ENCODE measurements around the gene PI4KB.

The PI4KB gene

DNA sequence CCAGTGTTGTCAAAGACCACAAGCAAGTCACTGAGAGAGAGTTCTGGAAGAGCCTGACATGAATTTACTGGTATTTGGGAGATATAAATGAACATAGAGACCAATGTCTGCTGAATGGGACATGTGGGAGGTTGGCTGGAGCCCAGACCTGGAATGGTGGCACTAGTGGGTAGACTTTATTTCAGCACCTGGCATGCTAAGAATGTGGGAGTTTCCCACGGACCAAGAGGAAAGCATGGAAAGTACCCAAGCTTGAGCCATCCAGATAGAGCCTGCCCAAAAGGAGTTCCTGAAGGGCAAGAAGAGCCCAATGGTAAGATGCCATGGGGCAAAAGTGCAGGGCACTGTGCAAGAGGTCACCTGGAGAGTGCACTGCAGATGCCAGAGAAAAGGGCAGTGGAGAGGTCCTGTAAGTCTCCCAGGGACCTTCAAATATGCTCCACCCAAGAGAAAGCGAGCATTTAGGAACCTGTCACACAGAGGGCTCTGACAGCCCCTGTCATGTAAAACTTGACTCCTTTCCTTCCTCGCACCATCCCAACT lies 53.2 kb downstream of the PI4KB start:
- Histone ChIP-seq H2BK5ac (ENCODE audit: low read length) (no peak overlapping the region), H3K23ac (ENCODE audit: low read depth, low read length, poor library complexity) (no peak overlapping the region), H3K18ac (ENCODE audit: low read length) (no peak overlapping the region), H3K4me1 (ENCODE audit: control insufficient read depth in 2 of 2, insufficient read depth in 1 of 2, low read depth in 1 of 2, low read length in 2 of 2) (no peaks in the 10 kb centered on the region), H3K79me1 (ENCODE audit: low read depth, low read length) (no peaks in the 10 kb centered on the region), H3K27ac (replicated peaks; ENCODE audit: low read length) (no peak overlapping the region), H2AK5ac (ENCODE audit: low read depth, low read length) (no peak overlapping the region), H3K9ac (ENCODE audit: low read depth, low read length, poor library complexity) (no peak overlapping the region), H3K4me3 (ENCODE audit: low read length in 2 of 2) (no peak overlapping the region), H2BK15ac (ENCODE audit: low read length) (no peak overlapping the region), H3K27me3 (ENCODE audit: control insufficient read depth in 3 of 3, insufficient read depth in 3 of 3, low read depth in 1 of 3, low read length in 3 of 3) (no peaks in the 10 kb centered on the region), H3K9me3 (replicated peaks in 1 of 2; ENCODE audit: control insufficient read depth in 2 of 2, insufficient read depth in 1 of 2, low read depth in 1 of 2, low read length in 2 of 2) (no peaks in the 10 kb centered on the region), H2BK12ac (ENCODE audit: low read length) (no peak overlapping the region), H3K14ac (ENCODE audit: low read length) (no peak overlapping the region), H4K8ac (ENCODE audit: low read depth, low read length) (no peak overlapping the region), H3K4ac (ENCODE audit: low read length) (no peak overlapping the region), H2BK120ac (ENCODE audit: low read depth, low read length) (no peak overlapping the region), H3K36me3 (replicated peaks in 1 of 2; ENCODE audit: control insufficient read depth in 2 of 2, insufficient read depth in 2 of 2, low read length in 2 of 2) (peaks cover 2 to 13% of the 10 kb centered on the region in 2 donors), H2AFZ (ENCODE audit: low read length) (no peak overlapping the region), H4K91ac (ENCODE audit: low read depth, low read length, poor library complexity) (no peak overlapping the region), H3K4me2 (ENCODE audit: insufficient read depth, low read length, poor library complexity, severe bottlenecking) (no peak overlapping the region)
- no peak for DNase-seq (ENCODE audit: low spot score)
- WGBS, 2 donors (ENCODE audit: extremely low coverage in 2 of 2, insufficient read length in 2 of 2, insufficient replicate concordance in 1 of 2) = no CpG with 5 or more reads among the region's 3 CpGs

DNA sequence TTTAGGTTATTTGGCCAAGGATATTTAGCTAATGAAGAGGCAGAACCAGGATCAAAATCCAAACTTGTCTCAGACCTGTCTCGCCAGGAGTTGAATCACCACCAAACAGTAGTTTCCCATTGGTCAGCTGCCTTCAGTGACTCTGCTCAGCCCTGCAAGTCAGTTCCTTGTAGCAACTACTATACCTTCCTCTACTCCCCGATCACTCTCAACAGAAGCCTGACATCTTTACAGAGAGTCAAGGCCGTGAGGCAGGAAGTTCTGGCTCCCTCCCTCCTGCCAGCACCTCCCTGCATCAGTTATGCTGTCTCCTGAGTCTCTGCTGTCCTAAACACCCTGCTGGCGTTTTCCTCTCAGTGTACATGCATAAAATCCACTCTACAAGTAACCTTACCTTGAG lies 59.5 kb downstream of the PI4KB start:
- no peak overlapping the region for H2BK15ac ChIP-seq (ENCODE audit: low read length)
- H2AFZ ChIP-seq (ENCODE audit: low read length) = no peak overlapping the region
- H3K23ac ChIP-seq (ENCODE audit: low read depth, low read length, poor library complexity) = no peak overlapping the region
- H4K8ac ChIP-seq (ENCODE audit: low read depth, low read length) = no peak overlapping the region
- no peak overlapping the region for H3K9ac ChIP-seq (ENCODE audit: low read depth, low read length, poor library complexity)
- H3K4me3 ChIP-seq (ENCODE audit: low read length in 2 of 2) = peak overlapping the region in 1 of 2 donors; percentile 30
- H3K27ac ChIP-seq (replicated peaks; ENCODE audit: low read length) = no peak overlapping the region
- H3K36me3 ChIP-seq (replicated peaks in 1 of 2; ENCODE audit: control insufficient read depth in 2 of 2, insufficient read depth in 2 of 2, low read length in 2 of 2) = peaks cover 28 to 72% of the 10 kb centered on the region in 2 donors
- H3K9me3 ChIP-seq (replicated peaks in 1 of 2; ENCODE audit: control insufficient read depth in 2 of 2, insufficient read depth in 1 of 2, low read depth in 1 of 2, low read length in 2 of 2) = no peaks in the 10 kb centered on the region
- H2BK12ac ChIP-seq (ENCODE audit: low read length) = no peak overlapping the region
- H3K4me1 ChIP-seq (ENCODE audit: control insufficient read depth in 2 of 2, insufficient read depth in 1 of 2, low read depth in 1 of 2, low read length in 2 of 2) = no peaks in the 10 kb centered on the region
- H2AK5ac ChIP-seq (ENCODE audit: low read depth, low read length) = no peak overlapping the region
- H4K91ac ChIP-seq (ENCODE audit: low read depth, low read length, poor library complexity) = no peak overlapping the region
- no peak overlapping the region for H3K4ac ChIP-seq (ENCODE audit: low read length)
- no peak overlapping the region for H2BK5ac ChIP-seq (ENCODE audit: low read length)
- no peaks in the 10 kb centered on the region for H3K27me3 ChIP-seq (ENCODE audit: control insufficient read depth in 3 of 3, insufficient read depth in 3 of 3, low read depth in 1 of 3, low read length in 3 of 3)
- no peak for DNase-seq (ENCODE audit: low spot score)
- no peaks in the 10 kb centered on the region for H3K79me1 ChIP-seq (ENCODE audit: low read depth, low read length)
- no peak overlapping the region for H3K4me2 ChIP-seq (ENCODE audit: insufficient read depth, low read length, poor library complexity, severe bottlenecking)
- no peak overlapping the region for H2BK120ac ChIP-seq (ENCODE audit: low read depth, low read length)
- WGBS, 2 donors (ENCODE audit: extremely low coverage in 2 of 2, insufficient read length in 2 of 2, insufficient replicate concordance in 1 of 2) = no CpG with 5 or more reads among the region's 4 CpGs
- no peak overlapping the region for H3K14ac ChIP-seq (ENCODE audit: low read length)
- H3K18ac ChIP-seq (ENCODE audit: low read length) = no peak overlapping the region

DNA sequence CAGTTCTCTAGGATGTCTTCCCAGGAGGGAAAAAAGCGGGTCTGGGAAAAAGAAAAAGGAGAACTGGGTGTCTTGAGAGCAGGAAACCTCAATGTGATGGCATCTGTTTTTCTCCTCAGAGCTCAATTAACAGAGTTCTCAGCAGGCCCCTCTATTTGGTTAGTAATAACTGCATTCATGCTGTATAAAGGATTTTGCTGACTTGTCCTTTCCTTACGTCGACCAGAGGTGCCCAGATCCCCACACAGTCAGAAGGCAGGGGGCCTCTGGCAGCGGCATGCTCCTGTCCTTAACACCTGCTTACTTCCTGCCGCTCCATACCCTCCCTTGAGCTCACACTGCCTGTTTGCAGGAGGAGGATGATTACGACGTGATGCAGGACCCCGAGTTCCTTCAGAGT lies 60.4 kb downstream of the PI4KB start:
- H3K18ac ChIP-seq (ENCODE audit: low read length) = no peak overlapping the region
- H2AFZ ChIP-seq (ENCODE audit: low read length) = no peak overlapping the region
- peaks cover 2% of the 10 kb centered on the region for H3K79me1 ChIP-seq (ENCODE audit: low read depth, low read length)
- H3K4ac ChIP-seq (ENCODE audit: low read length) = no peak overlapping the region
- peak overlapping the region; percentile 22 for H2BK12ac ChIP-seq (ENCODE audit: low read length)
- H3K23ac ChIP-seq (ENCODE audit: low read depth, low read length, poor library complexity) = no peak overlapping the region
- no peak overlapping the region for H2BK120ac ChIP-seq (ENCODE audit: low read depth, low read length)
- DNase-seq (ENCODE audit: low spot score) = no peak
- H3K14ac ChIP-seq (ENCODE audit: low read length) = no peak overlapping the region
- H3K27me3 ChIP-seq (ENCODE audit: control insufficient read depth in 3 of 3, insufficient read depth in 3 of 3, low read depth in 1 of 3, low read length in 3 of 3) = no peaks in the 10 kb centered on the region
- no peaks in the 10 kb centered on the region for H3K4me1 ChIP-seq (ENCODE audit: control insufficient read depth in 2 of 2, insufficient read depth in 1 of 2, low read depth in 1 of 2, low read length in 2 of 2)
- H4K8ac ChIP-seq (ENCODE audit: low read depth, low read length) = no peak overlapping the region
- H3K36me3 ChIP-seq (replicated peaks in 1 of 2; ENCODE audit: control insufficient read depth in 2 of 2, insufficient read depth in 2 of 2, low read length in 2 of 2) = peaks cover 31 to 81% of the 10 kb centered on the region in 2 donors
- no peak overlapping the region for H3K4me2 ChIP-seq (ENCODE audit: insufficient read depth, low read length, poor library complexity, severe bottlenecking)
- H3K4me3 ChIP-seq (ENCODE audit: low read length in 2 of 2) = no peak overlapping the region
- H3K27ac ChIP-seq (replicated peaks; ENCODE audit: low read length) = no peak overlapping the region
- no CpG with 5 or more reads among the region's 8 CpGs for WGBS, 2 donors (ENCODE audit: extremely low coverage in 2 of 2, insufficient read length in 2 of 2, insufficient replicate concordance in 1 of 2)
- H2AK5ac ChIP-seq (ENCODE audit: low read depth, low read length) = no peak overlapping the region
- no peak overlapping the region for H4K91ac ChIP-seq (ENCODE audit: low read depth, low read length, poor library complexity)
- no peak overlapping the region for H2BK15ac ChIP-seq (ENCODE audit: low read length)
- H2BK5ac ChIP-seq (ENCODE audit: low read length) = no peak overlapping the region
- no peaks in the 10 kb centered on the region for H3K9me3 ChIP-seq (replicated peaks in 1 of 2; ENCODE audit: control insufficient read depth in 2 of 2, insufficient read depth in 1 of 2, low read depth in 1 of 2, low read length in 2 of 2)
- no peak overlapping the region for H3K9ac ChIP-seq (ENCODE audit: low read depth, low read length, poor library complexity)

DNA sequence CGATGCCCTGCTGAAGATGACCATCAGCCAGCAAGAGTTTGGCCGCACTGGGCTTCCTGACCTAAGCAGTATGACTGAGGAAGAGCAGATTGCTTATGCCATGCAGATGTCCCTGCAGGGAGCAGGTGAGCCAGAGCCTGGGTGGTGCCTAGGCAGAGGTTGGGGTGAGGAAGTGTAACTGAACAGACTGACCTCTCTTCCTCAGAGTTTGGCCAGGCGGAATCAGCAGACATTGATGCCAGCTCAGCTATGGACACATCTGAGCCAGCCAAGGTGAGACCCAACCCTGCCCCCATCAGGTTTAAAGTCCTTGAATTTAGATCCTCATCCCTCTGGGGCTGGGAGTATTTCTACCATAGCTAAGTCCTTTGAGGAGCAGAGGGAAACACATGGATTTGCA lies 60.9 kb downstream of the PI4KB start:
- WGBS, 2 donors (ENCODE audit: extremely low coverage in 2 of 2, insufficient read length in 2 of 2, insufficient replicate concordance in 1 of 2) = no CpG with 5 or more reads among the region's 3 CpGs

More for the DNA sequence above, 60.9 kb downstream of the PI4KB start:
- no peaks in the 10 kb centered on the region for H3K9me3 ChIP-seq (replicated peaks in 1 of 2; ENCODE audit: control insufficient read depth in 2 of 2, insufficient read depth in 1 of 2, low read depth in 1 of 2, low read length in 2 of 2)
- H2AFZ ChIP-seq (ENCODE audit: low read length) = no peak overlapping the region
- no peak overlapping the region for H3K4me2 ChIP-seq (ENCODE audit: insufficient read depth, low read length, poor library complexity, severe bottlenecking)
- H3K36me3 ChIP-seq (replicated peaks in 1 of 2; ENCODE audit: control insufficient read depth in 2 of 2, insufficient read depth in 2 of 2, low read length in 2 of 2) = peaks cover 31 to 84% of the 10 kb centered on the region in 2 donors
- H3K18ac ChIP-seq (ENCODE audit: low read length) = no peak overlapping the region
- peaks cover 2% of the 10 kb centered on the region for H3K79me1 ChIP-seq (ENCODE audit: low read depth, low read length)
- no peak overlapping the region for H3K9ac ChIP-seq (ENCODE audit: low read depth, low read length, poor library complexity)
- no peak overlapping the region for H4K91ac ChIP-seq (ENCODE audit: low read depth, low read length, poor library complexity)
- no peak overlapping the region for H3K4ac ChIP-seq (ENCODE audit: low read length)
- DNase-seq (ENCODE audit: low spot score) = no peak
- H4K8ac ChIP-seq (ENCODE audit: low read depth, low read length) = no peak overlapping the region
- no peak overlapping the region for H2BK5ac ChIP-seq (ENCODE audit: low read length)
- no peak overlapping the region for H2AK5ac ChIP-seq (ENCODE audit: low read depth, low read length)
- H3K23ac ChIP-seq (ENCODE audit: low read depth, low read length, poor library complexity) = no peak overlapping the region
- no peak overlapping the region for H2BK120ac ChIP-seq (ENCODE audit: low read depth, low read length)
- no peak overlapping the region for H3K4me3 ChIP-seq (ENCODE audit: low read length in 2 of 2)
- H3K14ac ChIP-seq (ENCODE audit: low read length) = no peak overlapping the region
- no peaks in the 10 kb centered on the region for H3K4me1 ChIP-seq (ENCODE audit: control insufficient read depth in 2 of 2, insufficient read depth in 1 of 2, low read depth in 1 of 2, low read length in 2 of 2)
- no peak overlapping the region for H2BK15ac ChIP-seq (ENCODE audit: low read length)
- no peaks in the 10 kb centered on the region for H3K27me3 ChIP-seq (ENCODE audit: control insufficient read depth in 3 of 3, insufficient read depth in 3 of 3, low read depth in 1 of 3, low read length in 3 of 3)
- no peak overlapping the region for H3K27ac ChIP-seq (replicated peaks; ENCODE audit: low read length)
- no peak overlapping the region for H2BK12ac ChIP-seq (ENCODE audit: low read length)

Data from neuronal stem cell (in vitro differentiated cells).